OCI-LY7 (cell line): ENCODE data around the gene GRID2.

Experiments
- CTCF ChIP-seq: fragments of 200-600 bp; sonication (generic); conservative IDR thresholded peaks from 2 replicates; pipeline ENCODE4 v1.5.1; 2014; ENCODE audit warnings: mild to moderate bottlenecking, antibody characterized with exemption, low read length, moderate library complexity, mixed read lengths
- EZH2phosphoT487 ChIP-seq: fragments of 200-600 bp; sonication (generic); IDR thresholded peaks from 2 replicates; pipeline ENCODE4 v1.6.1; 2018; ENCODE audit warnings: low read depth, borderline replicate concordance, mild to moderate bottlenecking, mixed run types, antibody characterized with exemption, low read length, moderate library complexity, mixed read lengths

- TF ChIP-seq CTCF, result no peak
- no peak for TF ChIP-seq EZH2phosphoT487
Measured at GRCh38 chr4:92580816-92581215, 277.1 kb downstream of the GRID2 start.
